HG03159 (cell line): Measurements from ENCODE around the gene MRPL16.
A peak's percentile ranks its signal among the peaks of the same experiment; 100 is the strongest.
"Not testable (repeated sequence)": the region's sequence is repeated elsewhere in the genome, so short reads cannot be mapped to it uniquely, and the experiment has no call there.

ENCODE experiments used
- ATAC-seq: cut with Tn5 transposase; IDR thresholded peaks from one replicate; pipeline ENCODE4 v1.9.1; 2021; ENCODE audit warnings: mild to moderate bottlenecking, moderate library complexity; ENCODE audit not compliant: unreplicated experiment

The MRPL16 gene

GRCh38 chr11:59810189-59810910 lies at the start of gene MRPL16:
Gene MRPL16, minus strand, starts transcription at chr11:59810778. Its CDS starts 120 bp downstream, at chr11:59810658.
- ATAC-seq = peak; percentile 98

- ATAC-seq = no peak
These were observed 49.1 kb upstream of the MRPL16 start for GRCh38 chr11:59859673-59860072.

GRCh38 chr11:59857439-59858434 lies 47.2 kb upstream of the MRPL16 start:
- no peak for ATAC-seq

- no peak for ATAC-seq
These were observed 44.3 kb upstream of the MRPL16 start for GRCh38 chr11:59854871-59855270.

GRCh38 chr11:59851416-59851815 lies 40.8 kb upstream of the MRPL16 start:
- not testable (repeated sequence) for ATAC-seq

GRCh38 chr11:59849551-59849950 lies 39.0 kb upstream of the MRPL16 start:
- ATAC-seq = not testable (repeated sequence)

- ATAC-seq = no peak
These were observed 38.6 kb upstream of the MRPL16 start for GRCh38 chr11:59849129-59849528.

- ATAC-seq = not testable (repeated sequence)
These were observed 37.9 kb upstream of the MRPL16 start for GRCh38 chr11:59848439-59848838.

GRCh38 chr11:59847626-59848025 lies 37.0 kb upstream of the MRPL16 start:
- no peak for ATAC-seq

GRCh38 chr11:59846556-59846955 lies 36.0 kb upstream of the MRPL16 start:
- ATAC-seq = no peak

GRCh38 chr11:59845399-59845798 lies 34.8 kb upstream of the MRPL16 start, which contains the start of gene CBLIF:
Gene CBLIF, minus strand, starts transcription at chr11:59845499. Its CDS starts 46 bp downstream, at chr11:59845453.
- ATAC-seq = no peak

- no peak for ATAC-seq
These were observed 31.7 kb upstream of the MRPL16 start for GRCh38 chr11:59842316-59842715.

- ATAC-seq = no peak
These were observed 30.9 kb upstream of the MRPL16 start for GRCh38 chr11:59841514-59841913.

GRCh38 chr11:59839615-59840014 lies 29.0 kb upstream of the MRPL16 start:
- ATAC-seq = no peak

- ATAC-seq = no peak
These were observed 23.0 kb upstream of the MRPL16 start for GRCh38 chr11:59833602-59834001.

GRCh38 chr11:59829358-59829757 lies 18.8 kb upstream of the MRPL16 start:
- no peak for ATAC-seq

GRCh38 chr11:59822989-59823566 lies 12.5 kb upstream of the MRPL16 start:
- peak; percentile 89 for ATAC-seq

GRCh38 chr11:59818572-59818971 lies 8.0 kb upstream of the MRPL16 start:
- no peak for ATAC-seq

GRCh38 chr11:59816434-59816833 lies 5.9 kb upstream of the MRPL16 start:
- not testable (repeated sequence) for ATAC-seq

- no peak for ATAC-seq
These were observed 5.2 kb upstream of the MRPL16 start for GRCh38 chr11:59815754-59816153.

GRCh38 chr11:59814021-59814420 lies 3.4 kb upstream of the MRPL16 start:
- ATAC-seq = no peak
